ENCODE results near the gene ROR2. TPM values are rescaled to one million over a fixed set of nuclear protein-coding genes. Genes with fewer than 3 reads are reported as not detected.

The ROR2 gene
- total RNA-seq, 2 experiments from 2014 or later, result not detected

GRCh38 chr9:91939978-91940377 is 10.1 kb downstream of the ROR2 start:
- H3K36me3 Mint-ChIP-seq (ENCODE audit: low read depth), result no peaks in the 10 kb centered on the region
- H3K27me3 Mint-ChIP-seq, result peaks cover 29% of the 10 kb centered on the region
- Histone ChIP-seq H3K27me3 (ENCODE audit: control insufficient read depth in 1 of 2, insufficient read depth in 2 of 2, low read length in 2 of 2) (peaks cover 0 to 5% of the 10 kb centered on the region in 2 experiments), H3K4me3 (ENCODE audit: low read length) (no peak overlapping the region), H3K4me1 (ENCODE audit: insufficient read depth, low read length) (no peaks in the 10 kb centered on the region), H3K36me3 (ENCODE audit: insufficient read depth, low read length) (no peaks in the 10 kb centered on the region), H3K27ac (ENCODE audit: low read depth in 1 of 2, low read length in 2 of 2) (no peak overlapping the region), H3K9me3 (ENCODE audit: control insufficient read depth in 1 of 2, insufficient read depth in 1 of 2, low read length in 2 of 2) (no peaks in the 10 kb centered on the region)
- TF ChIP-seq CTCF (IDR thresholded peaks at IDR 0.05), result no peak
- ATAC-seq (ENCODE audit: poor library complexity) (no peak), DNase-seq (no peak)
- H3K4me3 Mint-ChIP-seq, result no peak overlapping the region
- no peaks in the 10 kb centered on the region for H3K4me1 Mint-ChIP-seq (ENCODE audit: low read depth)
- ChIA-PET POLR2A (no interaction called here), CTCF (no interaction called here)
- H3K27ac Mint-ChIP-seq, result no peak overlapping the region
- no peaks in the 10 kb centered on the region for H3K9me3 Mint-ChIP-seq
- intact Hi-C loops (cut with DNase I, micrococcal nuclease), result no loop called here

GRCh38 chr9:91937727-91938126 is 12.3 kb downstream of the ROR2 start:
- CTCF ChIA-PET, result no interaction called here
- Histone ChIP-seq H3K27ac (ENCODE audit: low read depth in 1 of 2, low read length in 2 of 2) (no peak overlapping the region), H3K4me1 (ENCODE audit: insufficient read depth, low read length) (no peaks in the 10 kb centered on the region), H3K27me3 (ENCODE audit: control insufficient read depth in 1 of 2, insufficient read depth in 2 of 2, low read length in 2 of 2) (no peaks in the 10 kb centered on the region), H3K9me3 (ENCODE audit: control insufficient read depth in 1 of 2, insufficient read depth in 1 of 2, low read length in 2 of 2) (no peaks in the 10 kb centered on the region), H3K4me3 (ENCODE audit: low read length) (no peak overlapping the region), H3K36me3 (ENCODE audit: insufficient read depth, low read length) (no peaks in the 10 kb centered on the region)
- ATAC-seq (ENCODE audit: poor library complexity) (no peak), DNase-seq (no peak)
- POLR2A ChIA-PET, result no interaction called here
- Mint-ChIP-seq H3K4me3 (no peak overlapping the region), H3K4me1 (ENCODE audit: low read depth) (no peaks in the 10 kb centered on the region), H3K36me3 (ENCODE audit: low read depth) (no peaks in the 10 kb centered on the region), H3K9me3 (no peaks in the 10 kb centered on the region), H3K27me3 (peaks cover 10% of the 10 kb centered on the region), H3K27ac (no peak overlapping the region)
- intact Hi-C loops (cut with DNase I, micrococcal nuclease), result no loop called here
- TF ChIP-seq CTCF (IDR thresholded peaks at IDR 0.05), result no peak

GRCh38 chr9:91937056-91937455 is 13.0 kb downstream of the ROR2 start:
- H3K27me3 ChIP-seq (ENCODE audit: control insufficient read depth in 1 of 2, insufficient read depth in 2 of 2, low read length in 2 of 2), result no peaks in the 10 kb centered on the region
- no peaks in the 10 kb centered on the region for H3K9me3 ChIP-seq (ENCODE audit: control insufficient read depth in 1 of 2, insufficient read depth in 1 of 2, low read length in 2 of 2)
- H3K27ac ChIP-seq (ENCODE audit: low read depth in 1 of 2, low read length in 2 of 2), result no peak overlapping the region
- no peak overlapping the region for H3K27ac Mint-ChIP-seq
- TF ChIP-seq CTCF (IDR thresholded peaks at IDR 0.05), result no peak
- peaks cover 4% of the 10 kb centered on the region for H3K27me3 Mint-ChIP-seq
- H3K4me3 ChIP-seq (ENCODE audit: low read length), result no peak overlapping the region
- DNase-seq (no peak), ATAC-seq (ENCODE audit: poor library complexity) (no peak)
- H3K36me3 Mint-ChIP-seq (ENCODE audit: low read depth), result no peaks in the 10 kb centered on the region
- H3K36me3 ChIP-seq (ENCODE audit: insufficient read depth, low read length), result no peaks in the 10 kb centered on the region
- H3K4me1 Mint-ChIP-seq (ENCODE audit: low read depth), result no peaks in the 10 kb centered on the region
- intact Hi-C loops (cut with DNase I, micrococcal nuclease), result no loop called here
- ChIA-PET CTCF (interaction anchor here (0.5 kb wide), 1 partner anchor 198 kb away, joined by 3 read pairs; no protein-coding TSS in a partner anchor), POLR2A (no interaction called here)
- no peak overlapping the region for H3K4me3 Mint-ChIP-seq
- H3K4me1 ChIP-seq (ENCODE audit: insufficient read depth, low read length), result no peaks in the 10 kb centered on the region
- no peaks in the 10 kb centered on the region for H3K9me3 Mint-ChIP-seq

Measured in CD4-positive, alpha-beta T cell (primary cell).